Peyer's patch (tissue), 4 donors: ENCODE measurements around the gene ANO6. TPM values are rescaled to one million over a fixed set of nuclear protein-coding genes. Genes with fewer than 3 reads are reported as not detected.

Experiments used
- DNase-seq, 3 donors: peaks; one replicate each; pipeline ENCODE4 v3.0.0-alpha.2; 2017 to 2019
- H3K27ac ChIP-seq, 4 donors: fragments of 200-600 bp; sonication (generic); one replicate each; pipeline ENCODE4 v1.5.1; 2016 to 2019
- H3K27me3 ChIP-seq, 2 donors: fragments of 200-600 bp; sonication (generic); one replicate each; pipeline ENCODE4 v1.5.1; 2019
- H3K36me3 ChIP-seq, 3 donors: fragments of 200-600 bp; sonication (generic); one replicate each; pipeline ENCODE4 v1.5.1; 2016 to 2019
- H3K4me1 ChIP-seq, 4 donors: fragments of 200-600 bp; sonication (generic); one replicate each; pipeline ENCODE4 v1.5.1; 2016 to 2019
- H3K4me3 ChIP-seq, 4 donors: fragments of 200-600 bp; sonication (generic); 1 replicate in 3 of 4; 2 replicates in 1 of 4; pipeline ENCODE4 v1.5.1; 2016 to 2019; ENCODE audit warnings: mild to moderate bottlenecking in 1 of 4
- H3K9me3 ChIP-seq, 4 donors: fragments of 200-600 bp; sonication (generic); one replicate each; pipeline ENCODE4 v1.5.1; 2016 to 2019; ENCODE audit warnings: mild to moderate bottlenecking in 1 of 4
- POLR2A ChIP-seq, 2 donors: fragments of 450-650 bp; IDR thresholded peaks; one replicate each; pipeline ENCODE4 v1.5.1; 2017; ENCODE audit warnings: antibody characterized with exemption in 2 of 2, mild to moderate bottlenecking in 2 of 2, moderate library complexity in 2 of 2
- total RNA-seq, 4 donors: library from RNA; depleted of rRNA; stranded (reverse); fragments of >200 nt; gene quantifications; one replicate each; pipeline ENCODE4 v1.1.0, GENCODE V29; 2016
- TF ChIP-seq, protein P1 (sequence below), 6 experiments: fragments of 450-650 bp in 4 of 6; fragments of 200-600 bp in 2 of 6; sonication (generic) in 1 of 6; IDR thresholded peaks; one replicate each; pipeline ENCODE4 v1.5.1; 2017 to 2019; ENCODE audit warnings: antibody characterized with exemption in 6 of 6, mild to moderate bottlenecking in 3 of 6, moderate library complexity in 1 of 6

Gene ANO6
- total RNA-seq, 4 donors from 2014 or later: 28.9 to 93.3 (median 57.5) TPM

DNA sequence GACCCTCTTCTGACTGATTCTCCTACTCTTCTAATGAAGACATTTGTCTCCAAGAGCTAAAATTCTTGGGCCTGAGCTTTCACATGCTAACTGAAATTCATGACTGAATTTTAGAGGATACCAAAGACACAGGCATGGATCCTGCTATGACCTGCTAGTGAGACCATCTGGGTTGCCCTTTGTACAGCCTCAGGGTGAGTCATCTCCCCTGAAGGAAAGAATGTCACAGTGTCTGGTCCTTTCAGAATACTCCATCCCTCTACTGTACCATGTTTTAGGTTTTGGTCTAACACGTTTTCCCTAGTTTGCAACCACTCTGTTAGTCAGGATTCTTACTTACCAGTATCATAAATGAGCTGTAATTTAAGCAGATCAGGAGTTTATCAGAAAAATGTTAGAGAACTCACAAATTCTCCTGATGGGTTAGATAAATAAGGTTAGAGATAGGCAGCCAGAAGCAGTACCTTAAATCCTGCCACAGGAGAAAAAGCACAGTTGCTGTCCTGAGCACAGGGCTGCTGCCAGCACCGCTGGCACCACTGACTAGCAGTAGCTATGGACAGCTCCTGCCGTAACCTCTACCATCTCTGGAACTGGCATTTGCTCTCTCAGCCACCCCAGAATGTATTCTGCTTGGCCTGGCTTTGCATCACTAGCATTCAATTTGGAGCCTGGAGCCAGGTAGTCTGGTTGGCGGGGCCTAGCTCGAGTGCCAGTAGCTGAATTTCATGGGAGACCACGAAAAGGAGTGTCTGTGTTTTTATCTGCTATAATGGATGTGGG, 127.6 kb downstream of the ANO6 start:
- H3K4me1 ChIP-seq: no peaks in the 10 kb centered on the region
- H3K27ac ChIP-seq: no peak overlapping the region
- DNase-seq: peak in 1 of 3 donors; percentile 58
- H3K27me3 ChIP-seq: no peaks in the 10 kb centered on the region
- H3K9me3 ChIP-seq: no peaks in the 10 kb centered on the region
- TF ChIP-seq, protein P1, sequence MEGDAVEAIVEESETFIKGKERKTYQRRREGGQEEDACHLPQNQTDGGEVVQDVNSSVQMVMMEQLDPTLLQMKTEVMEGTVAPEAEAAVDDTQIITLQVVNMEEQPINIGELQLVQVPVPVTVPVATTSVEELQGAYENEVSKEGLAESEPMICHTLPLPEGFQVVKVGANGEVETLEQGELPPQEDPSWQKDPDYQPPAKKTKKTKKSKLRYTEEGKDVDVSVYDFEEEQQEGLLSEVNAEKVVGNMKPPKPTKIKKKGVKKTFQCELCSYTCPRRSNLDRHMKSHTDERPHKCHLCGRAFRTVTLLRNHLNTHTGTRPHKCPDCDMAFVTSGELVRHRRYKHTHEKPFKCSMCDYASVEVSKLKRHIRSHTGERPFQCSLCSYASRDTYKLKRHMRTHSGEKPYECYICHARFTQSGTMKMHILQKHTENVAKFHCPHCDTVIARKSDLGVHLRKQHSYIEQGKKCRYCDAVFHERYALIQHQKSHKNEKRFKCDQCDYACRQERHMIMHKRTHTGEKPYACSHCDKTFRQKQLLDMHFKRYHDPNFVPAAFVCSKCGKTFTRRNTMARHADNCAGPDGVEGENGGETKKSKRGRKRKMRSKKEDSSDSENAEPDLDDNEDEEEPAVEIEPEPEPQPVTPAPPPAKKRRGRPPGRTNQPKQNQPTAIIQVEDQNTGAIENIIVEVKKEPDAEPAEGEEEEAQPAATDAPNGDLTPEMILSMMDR (IDR thresholded peaks at IDR 0.05): no peak
- TF ChIP-seq POLR2A (IDR thresholded peaks at IDR 0.05): no peak
- H3K4me3 ChIP-seq: no peak overlapping the region
- no peaks in the 10 kb centered on the region for H3K36me3 ChIP-seq

DNA sequence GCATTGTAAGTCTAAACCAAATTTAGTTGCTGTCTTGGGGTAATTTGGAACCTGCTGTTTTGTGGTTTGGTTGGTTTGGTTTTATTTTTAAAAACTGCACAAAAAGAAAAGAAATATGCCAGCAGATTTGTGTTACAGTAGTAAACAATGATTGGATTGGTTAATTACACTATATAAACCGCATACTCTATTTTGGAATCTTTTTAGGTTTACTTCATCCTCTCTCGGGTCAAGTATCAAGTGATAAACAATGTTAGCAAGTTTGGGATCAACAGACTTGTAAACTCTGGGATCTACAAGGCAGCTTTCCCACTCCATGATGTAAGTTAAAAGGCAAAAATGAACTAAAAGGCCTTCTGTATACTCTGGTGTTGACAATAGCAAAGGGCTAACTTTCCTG, 132.4 kb downstream of the ANO6 start:
- no peak overlapping the region for H3K4me3 ChIP-seq
- H3K27ac ChIP-seq: no peak overlapping the region
- TF ChIP-seq, protein P1 (IDR thresholded peaks at IDR 0.05): no peak
- no peak for TF ChIP-seq POLR2A (IDR thresholded peaks at IDR 0.05)
- H3K36me3 ChIP-seq: peaks cover 0 to 19% (median 0%) of the 10 kb centered on the region in 3 donors
- no peaks in the 10 kb centered on the region for H3K4me1 ChIP-seq
- no peak for DNase-seq
- H3K27me3 ChIP-seq: no peaks in the 10 kb centered on the region
- no peaks in the 10 kb centered on the region for H3K9me3 ChIP-seq

DNA sequence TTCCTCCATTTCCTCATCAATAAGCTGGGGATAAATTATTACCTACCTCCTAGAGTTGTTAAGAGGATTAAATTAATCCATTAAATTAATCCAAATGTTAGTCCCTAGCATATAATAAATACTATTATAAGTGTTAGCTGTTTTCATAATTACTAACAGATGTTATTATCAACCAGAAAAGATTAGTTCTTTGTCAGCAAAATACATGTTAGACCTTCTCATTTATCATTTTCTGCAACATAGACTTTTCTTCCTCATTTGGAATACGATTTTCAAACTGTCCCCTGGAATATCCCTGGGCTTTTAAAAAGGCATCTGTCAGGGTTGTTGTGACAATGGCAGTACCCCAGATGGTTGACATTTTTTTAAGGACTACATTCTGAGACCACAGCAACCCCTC, 133.1 kb downstream of the ANO6 start:
- no peak overlapping the region for H3K27ac ChIP-seq
- no peak for DNase-seq
- H3K4me1 ChIP-seq: peaks cover 0 to under 1% (median 0%) of the 10 kb centered on the region in 4 donors
- no peak overlapping the region for H3K4me3 ChIP-seq
- TF ChIP-seq, protein P1 (IDR thresholded peaks at IDR 0.05): no peak
- no peak for TF ChIP-seq POLR2A (IDR thresholded peaks at IDR 0.05)
- no peaks in the 10 kb centered on the region for H3K9me3 ChIP-seq
- no peaks in the 10 kb centered on the region for H3K27me3 ChIP-seq
- H3K36me3 ChIP-seq: peaks cover 0 to 19% (median 0%) of the 10 kb centered on the region in 3 donors

DNA sequence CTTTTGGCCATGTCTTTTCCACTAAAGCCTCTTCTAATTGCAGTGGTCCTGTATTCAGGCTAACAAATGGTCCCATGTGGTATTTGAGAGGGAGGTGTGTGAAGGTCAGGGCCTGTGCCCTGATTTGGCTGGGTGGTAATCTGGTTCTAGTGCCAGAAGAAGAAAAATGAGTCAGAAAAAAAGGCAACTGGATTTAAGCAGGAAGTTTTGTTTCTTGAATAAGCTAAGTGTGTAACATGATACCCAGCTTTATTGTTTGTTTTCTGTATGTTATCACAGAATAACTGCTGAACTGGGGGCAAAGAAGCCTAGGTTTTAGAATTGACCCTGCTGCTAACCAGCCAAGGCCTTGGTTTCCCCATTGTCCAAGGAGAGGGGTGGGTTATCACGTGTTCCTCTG, 134.0 kb downstream of the ANO6 start:
- no peak overlapping the region for H3K27ac ChIP-seq

DNA sequence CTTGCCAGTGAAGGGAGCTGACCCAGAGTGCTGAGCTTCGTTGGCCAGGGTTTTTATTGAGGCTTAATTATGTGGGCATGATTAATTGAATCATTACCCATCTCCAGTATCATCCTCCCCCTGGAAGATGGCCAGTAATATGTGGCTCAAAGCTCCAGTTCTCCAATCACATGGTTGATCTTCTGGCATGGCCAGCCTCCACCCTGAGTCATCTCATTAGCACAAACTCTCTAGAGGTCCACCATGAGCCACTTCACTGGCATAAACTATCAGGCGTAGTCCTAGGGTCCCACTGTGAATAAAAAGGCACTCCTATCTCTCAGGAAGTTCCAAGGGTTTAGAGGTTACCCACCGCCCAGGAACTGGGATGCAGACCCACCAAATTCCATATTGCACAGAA, 135.0 kb downstream of the ANO6 start:
- Histone ChIP-seq H3K36me3 (peaks cover 0 to 19% (median 0%) of the 10 kb centered on the region in 3 donors), H3K27me3 (no peaks in the 10 kb centered on the region), H3K4me3 (no peak overlapping the region), H3K27ac (no peak overlapping the region), H3K9me3 (no peaks in the 10 kb centered on the region), H3K4me1 (peaks cover 0 to 8% (median 0%) of the 10 kb centered on the region in 4 donors)
- TF ChIP-seq, protein P1 (IDR thresholded peaks at IDR 0.05): no peak
- TF ChIP-seq POLR2A (IDR thresholded peaks at IDR 0.05): no peak
- no peak for DNase-seq

More for the DNA sequence above, 134.0 kb downstream of the ANO6 start:
- H3K4me3 ChIP-seq: no peak overlapping the region
- TF ChIP-seq, protein P1 (IDR thresholded peaks at IDR 0.05): no peak
- no peak for TF ChIP-seq POLR2A (IDR thresholded peaks at IDR 0.05)
- no peaks in the 10 kb centered on the region for H3K9me3 ChIP-seq
- peaks cover 0 to 8% (median 0%) of the 10 kb centered on the region in 4 donors for H3K4me1 ChIP-seq
- DNase-seq: no peak
- H3K36me3 ChIP-seq: peaks cover 0 to 19% (median 0%) of the 10 kb centered on the region in 3 donors
- H3K27me3 ChIP-seq: no peaks in the 10 kb centered on the region
